IMR-90 (cell line): ENCODE results near the gene MSH6. TPM values are rescaled to one million over a fixed set of nuclear protein-coding genes. Genes with fewer than 3 reads are reported as not detected.

Source experiments
- ATAC-seq: fragments of 200-7000 bp; cut with Tn5 transposase; 2 replicates; pipeline ENCODE4 v1.9.1; 2020; ENCODE audit warnings: low read depth, mild to moderate bottlenecking, moderate library complexity
- BruUV-seq: library from RNA; stranded (reverse); fragments of 400-500 nt; replicated peaks from 2 replicates; lab custom pipeline; 2021; lab: Mats Ljungman, UMichigan
- CTCF ChIA-PET: fragments of 300-600 bp; formaldehyde crosslinking; extraction: SDS; loops from one replicate; lab custom pipeline; 2021; ENCODE audit warnings: antibody characterized with exemption; lab: Yijun Ruan, JAX
- POLR2A ChIA-PET: fragments of 300-600 bp; sonication (Branson Sonifier 250); formaldehyde crosslinking; loops from one replicate; lab custom pipeline; 2022; ENCODE audit warnings: antibody characterized with exemption; ENCODE audit not compliant: unreplicated experiment; lab: Charles Lee
- DNase-seq: peaks from one replicate; pipeline ENCODE4 v3.0.0; 2013
- H2AFZ ChIP-seq: replicated peaks from 2 replicates; pipeline ENCODE3; 2013; ENCODE audit warnings: low read length, mild to moderate bottlenecking; ENCODE audit not compliant: poor library complexity
- H2AK5ac ChIP-seq: 2 replicates; pipeline ENCODE4 v1.6.1; 2013; ENCODE audit warnings: low read depth, low read length, inconsistent platforms
- H2AK9ac ChIP-seq: replicated peaks from 2 replicates; pipeline ENCODE3; 2013; ENCODE audit warnings: mild to moderate bottlenecking, low read depth, low read length, moderate library complexity; ENCODE audit not compliant: poor library complexity
- H2BK120ac ChIP-seq: 2 replicates; pipeline ENCODE4 v1.6.1; 2013; ENCODE audit warnings: low read depth, low read length, inconsistent platforms
- H2BK15ac ChIP-seq: 3 replicates; pipeline ENCODE4 v1.6.1; 2013; ENCODE audit warnings: low read depth, low read length, inconsistent platforms
- H2BK20ac ChIP-seq: 2 replicates; pipeline ENCODE4 v1.6.1; 2013; ENCODE audit warnings: low read depth, mild to moderate bottlenecking, inconsistent platforms, low read length, moderate library complexity
- H2BK5ac ChIP-seq: 2 replicates; pipeline ENCODE4 v1.6.1; 2013; ENCODE audit warnings: mild to moderate bottlenecking, low read depth, low read length, inconsistent platforms; ENCODE audit not compliant: poor library complexity, severe bottlenecking
- H3K14ac ChIP-seq: replicated peaks from 2 replicates; pipeline ENCODE4 v1.6.1; 2013; ENCODE audit warnings: low read depth, low read length, inconsistent platforms
- H3K18ac ChIP-seq: 2 replicates; pipeline ENCODE4 v1.6.1; 2013; ENCODE audit warnings: low read depth, low read length, control low read depth
- H3K23ac ChIP-seq: 2 replicates; pipeline ENCODE4 v1.6.1; 2013; ENCODE audit warnings: low read depth, low read length, inconsistent platforms
- H3K27ac ChIP-seq: 2 replicates; pipeline ENCODE4 v1.5.1; 2013; ENCODE audit warnings: mild to moderate bottlenecking, control low read depth, low read length; ENCODE audit not compliant: insufficient read depth
- H3K27me3 ChIP-seq: 2 replicates; pipeline ENCODE4 v1.6.1; 2013; ENCODE audit warnings: low read length; ENCODE audit not compliant: control insufficient read depth, insufficient read depth
- H3K36me3 ChIP-seq: 2 replicates; pipeline ENCODE4 v1.6.1; 2013; ENCODE audit warnings: low read length, mixed read lengths; ENCODE audit not compliant: control insufficient read depth, insufficient read depth
- H3K4ac ChIP-seq: 2 replicates; pipeline ENCODE4 v1.6.1; 2013; ENCODE audit warnings: low read depth, low read length, inconsistent platforms
- H3K4me1 ChIP-seq: 2 replicates; pipeline ENCODE4 v1.6.1; 2013; ENCODE audit warnings: low read length, mixed read lengths; ENCODE audit not compliant: control insufficient read depth, insufficient read depth
- H3K4me2 ChIP-seq: 2 replicates; pipeline ENCODE4 v1.6.1; 2013; ENCODE audit warnings: low read depth, mild to moderate bottlenecking, control low read depth, low read length, moderate library complexity
- H3K4me3 ChIP-seq: 2 replicates; pipeline ENCODE4 v1.5.1; 2013; ENCODE audit warnings: low read depth, mild to moderate bottlenecking, control low read depth, low read length, moderate library complexity; ENCODE audit not compliant: insufficient read depth
- H3K56ac ChIP-seq: 2 replicates; pipeline ENCODE4 v1.6.1; 2013; ENCODE audit warnings: low read length, inconsistent platforms; ENCODE audit not compliant: insufficient read depth; ENCODE audit errors: extremely low read depth
- H3K79me1 ChIP-seq, 2 experiments: 2 replicates each; pipeline ENCODE4 v1.6.1; 2013; ENCODE audit warnings: low read length in 2 of 2, inconsistent platforms in 1 of 2, low read depth in 1 of 2
- H3K9ac ChIP-seq: 2 replicates; pipeline ENCODE4 v1.6.1; 2013; ENCODE audit warnings: low read depth, low read length, control low read depth
- H3K9me1 ChIP-seq: 2 replicates; pipeline ENCODE4 v1.6.1; 2013; ENCODE audit warnings: low read length, inconsistent platforms; ENCODE audit not compliant: insufficient read depth
- H3K9me3 ChIP-seq: 2 replicates; pipeline ENCODE4 v1.6.1; 2013; ENCODE audit warnings: low read length; ENCODE audit not compliant: control insufficient read depth, insufficient read depth
- H4K20me1 ChIP-seq: 2 replicates; pipeline ENCODE4 v1.6.1; 2013; ENCODE audit warnings: low read length, inconsistent platforms; ENCODE audit not compliant: insufficient read depth
- H4K5ac ChIP-seq: 2 replicates; pipeline ENCODE4 v1.6.1; 2013; ENCODE audit warnings: mild to moderate bottlenecking, low read depth, low read length, control low read depth
- H4K8ac ChIP-seq, 2 experiments: 2 replicates each; pipeline ENCODE4 v1.6.1; 2013; ENCODE audit warnings: low read depth in 2 of 2, low read length in 2 of 2, control low read depth in 1 of 2, inconsistent platforms in 1 of 2
- H4K91ac ChIP-seq: 2 replicates; pipeline ENCODE4 v1.6.1; 2013; ENCODE audit warnings: low read depth, low read length, inconsistent platforms; ENCODE audit not compliant: insufficient read depth
- BHLHE40 ChIP-seq: fragments of 150-350 bp; IDR thresholded peaks from 2 replicates; pipeline ENCODE4 v1.6.1; 2016; ENCODE audit warnings: mild to moderate bottlenecking, low read depth, low read length
- CEBPB ChIP-seq: IDR thresholded peaks from 2 replicates; pipeline ENCODE4 v1.6.1; 2012; ENCODE audit warnings: low read depth, low read length, improper control_type of control experiment
- CHD1 ChIP-seq: IDR thresholded peaks from 2 replicates; pipeline ENCODE4 v1.6.1; 2012; ENCODE audit warnings: low read depth, low read length, improper control_type of control experiment
- CTCF ChIP-seq: conservative IDR thresholded peaks from 2 replicates; pipeline ENCODE4 v1.5.1; 2012; ENCODE audit warnings: mild to moderate bottlenecking, low read depth, low read length, improper control_type of control experiment
- ELK1 ChIP-seq: fragments of 150-350 bp; IDR thresholded peaks from 2 replicates; pipeline ENCODE4 v1.6.1; 2016; ENCODE audit warnings: low read depth, mild to moderate bottlenecking, low read length, moderate library complexity, borderline replicate concordance
- FOS ChIP-seq: fragments of 150-350 bp; IDR thresholded peaks from 2 replicates; pipeline ENCODE4 v1.6.1; 2016; ENCODE audit warnings: low read depth, low read length
- MAFK ChIP-seq: IDR thresholded peaks from 2 replicates; pipeline ENCODE4 v1.6.1; 2012; ENCODE audit warnings: low read depth, low read length, improper control_type of control experiment
- MAZ ChIP-seq: IDR thresholded peaks from 2 replicates; pipeline ENCODE4 v1.6.1; 2012; ENCODE audit warnings: low read depth, mild to moderate bottlenecking, low read length, improper control_type of control experiment, moderate library complexity, borderline replicate concordance
- MXI1 ChIP-seq: IDR thresholded peaks from 2 replicates; pipeline ENCODE4 v1.6.1; 2012; ENCODE audit warnings: low read depth, mild to moderate bottlenecking, low read length, moderate library complexity, borderline replicate concordance
- NFE2L2 ChIP-seq: fragments of 150-350 bp; IDR thresholded peaks from 2 replicates; pipeline ENCODE4 v1.6.1; 2016; ENCODE audit warnings: low read depth, mild to moderate bottlenecking, low read length
- POLR2A ChIP-seq: IDR thresholded peaks from 2 replicates; pipeline ENCODE4 v1.6.1; 2012; ENCODE audit warnings: mild to moderate bottlenecking, low read depth, low read length
- RAD21 ChIP-seq: IDR thresholded peaks from 2 replicates; pipeline ENCODE4 v1.6.1; 2012; ENCODE audit warnings: low read length, improper control_type of control experiment
- RCOR1 ChIP-seq: IDR thresholded peaks from 2 replicates; pipeline ENCODE4 v1.6.1; 2012; ENCODE audit warnings: mild to moderate bottlenecking, low read length, improper control_type of control experiment; ENCODE audit not compliant: insufficient replicate concordance
- RFX5 ChIP-seq: IDR thresholded peaks from 2 replicates; pipeline ENCODE4 v1.8.0; 2012; ENCODE audit warnings: low read depth, mild to moderate bottlenecking, low read length, moderate library complexity
- SMC3 ChIP-seq: fragments of 150-350 bp; IDR thresholded peaks from 2 replicates; pipeline ENCODE4 v1.6.1; 2016; ENCODE audit warnings: low read depth, mild to moderate bottlenecking, antibody characterized with exemption, low read length, moderate library complexity
- USF2 ChIP-seq: fragments of 150-350 bp; IDR thresholded peaks from 2 replicates; pipeline ENCODE4 v1.6.1; 2017; ENCODE audit warnings: mild to moderate bottlenecking, antibody characterized with exemption, low read length, low read depth
- WGBS, 2 experiments: methylation state at CpG; one replicate each; pipeline versions ENCODE4 v1.1.5 to v1.1.7; 2013; ENCODE audit warnings: missing lambda C conversion rate in 2 of 2; ENCODE audit not compliant: insufficient read length in 1 of 2; ENCODE audit errors: extremely low coverage in 2 of 2; 5-methylcytosine and 5-hydroxymethylcytosine counted together
- dilution Hi-C: fragments of 300-500 bp; cut with HindIII; formaldehyde crosslinking; loops from one replicate; pipeline ENCODE4 v1.14.3; 2018; ENCODE audit warnings: low sequenced_read_pairs; ENCODE audit not compliant: unreplicated experiment
- in situ Hi-C: fragments of 300-500 bp; cut with MboI; formaldehyde crosslinking; loops from 3 replicates; pipeline ENCODE4 v1.14.3; 2019; ENCODE audit warnings: low sequenced_read_pairs, inconsistent platforms, mixed read lengths
- intact Hi-C: fragments of 100-400 bp; cut with micrococcal nuclease; formaldehyde crosslinking; loops from 2 replicates; pipeline ENCODE4 v1.10.0; 2022
- polyA plus RNA-seq, 3 experiments: library from polyadenylated mRNA; depleted of rRNA; stranded (reverse); fragments of >200 nt; gene quantifications; 2 replicates each; pipeline ENCODE4 v1.2.3, GENCODE V29; 2012; ENCODE audit warnings: low replicate concordance in 1 of 3
- total RNA-seq: library from RNA; depleted of rRNA; stranded (reverse); fragments of >200 nt; gene quantifications from 2 replicates; pipeline ENCODE4 v1.2.3, GENCODE V29; 2012

Gene MSH6
- total and polyA plus RNA-seq, 2 of the 4 experiments (the other 2 are of a cell fraction) = 17.1 to 48.9 TPM

- H3K56ac ChIP-seq = no peak overlapping the region
- peaks cover 3 to 6% of the 10 kb centered on the region in 2 experiments; a peak in 3 of 4 replicates for H3K79me1 ChIP-seq
- 98% methylated on average over 5 of the region's 10 CpGs; no CpG with 5 or more reads in 1 of the 2 experiments for WGBS, 2 experiments
- H4K5ac ChIP-seq = no peak overlapping the region
- H2AFZ ChIP-seq = no peak overlapping the region
- H2BK15ac ChIP-seq = no peak overlapping the region
- no peak overlapping the region for H3K27ac ChIP-seq
- H3K27me3 ChIP-seq = no peaks in the 10 kb centered on the region
- no peak overlapping the region for H3K9ac ChIP-seq
- H3K4ac ChIP-seq = no peak overlapping the region
- TF ChIP-seq ELK1 (no peak), NFE2L2 (no peak), CTCF (no peak), CHD1 (no peak), FOS (no peak), RCOR1 (no peak), MXI1 (no peak), MAFK (no peak), POLR2A (no peak), RFX5 (no peak), USF2 (no peak), MAZ (no peak), CEBPB (no peak), BHLHE40 (no peak), SMC3 (no peak), RAD21 (no peak)
- H4K91ac ChIP-seq = no peak overlapping the region
- ChIA-PET CTCF (no interaction called here), POLR2A (no interaction called here)
- ATAC-seq (no peak), DNase-seq (no peak)
- H4K8ac ChIP-seq = no peak overlapping the region
- BruUV-seq = no TSS peak
- no peak overlapping the region for H3K14ac ChIP-seq
- H2AK9ac ChIP-seq = no peak overlapping the region
- no peak overlapping the region for H3K23ac ChIP-seq
- no peak overlapping the region for H2BK20ac ChIP-seq
- H3K4me3 ChIP-seq = no peak overlapping the region
- intact Hi-C loops (no loop called here), dilution Hi-C loops (no loop called here), in situ Hi-C loops (no loop called here)
- H3K9me1 ChIP-seq = no peaks in the 10 kb centered on the region
- no peaks in the 10 kb centered on the region for H3K4me1 ChIP-seq
- H4K20me1 ChIP-seq = no peaks in the 10 kb centered on the region
- H3K18ac ChIP-seq = no peak overlapping the region
- no peak overlapping the region for H2BK120ac ChIP-seq
- H2AK5ac ChIP-seq = no peak overlapping the region
- peaks cover 32% of the 10 kb centered on the region for H3K36me3 ChIP-seq
- no peak overlapping the region for H2BK5ac ChIP-seq
- no peaks in the 10 kb centered on the region for H3K9me3 ChIP-seq
- H3K4me2 ChIP-seq = no peak overlapping the region
Observed at GRCh38 chr2:47815764-47816163, 32.8 kb downstream of the MSH6 start.
